HEK293 (cell line): Measurements from ENCODE around the gene MAFF.
A peak's percentile ranks its signal among the peaks of the same experiment; 100 is the strongest.

ENCODE experiments used
- CTCF ChIA-PET: fragments of 350-600 bp; formaldehyde crosslinking; extraction: SDS; loops from one replicate; lab custom pipeline; 2021; ENCODE audit warnings: antibody characterized with exemption; lab: Yijun Ruan, JAX
- POLR2A ChIA-PET: fragments of 300-600 bp; formaldehyde crosslinking; extraction: SDS; loops from one replicate; lab custom pipeline; 2020; ENCODE audit warnings: antibody characterized with exemption, inconsistent platforms; lab: Yijun Ruan, JAX
- H3K27ac ChIP-seq: fragments of 200-500 bp; sonication (Bioruptor generic); 2 replicates; pipeline ENCODE4 v1.5.1; 2014; ENCODE audit warnings: low read depth, low read length, control low read depth, inconsistent platforms; ENCODE audit errors: extremely low read depth
- H3K36me3 ChIP-seq, 2 experiments: fragments of 200-500 bp in 1 of 2; sonication (Bioruptor generic) in 1 of 2; 1 replicate in 1 of 2; 2 replicates in 1 of 2; pipeline ENCODE4 v1.5.1; 2014 to 2017; ENCODE audit warnings: inconsistent platforms in 2 of 2, low read length in 2 of 2; ENCODE audit not compliant: control insufficient read depth in 2 of 2, insufficient read depth in 1 of 2
- H3K4me1 ChIP-seq: fragments of 200-500 bp; sonication (Bioruptor generic); 2 replicates; pipeline ENCODE4 v1.5.1; 2014; ENCODE audit warnings: mild to moderate bottlenecking, low read length, inconsistent platforms; ENCODE audit not compliant: control insufficient read depth, insufficient read depth
- H3K4me3 ChIP-seq: 2 replicates; pipeline ENCODE4 v1.5.1; 2011; ENCODE audit warnings: low read depth, mild to moderate bottlenecking, control low read depth, low read length, moderate library complexity
- H3K9me3 ChIP-seq: fragments of 200-500 bp; sonication (Bioruptor generic); 2 replicates; pipeline ENCODE4 v1.5.1; 2014; ENCODE audit warnings: low read depth, low read length, inconsistent platforms; ENCODE audit not compliant: control insufficient read depth, insufficient read depth
- AEBP2 ChIP-seq: fragments of 450-650 bp; formaldehyde crosslinking; IDR thresholded peaks from 2 replicates; pipeline ENCODE4 v1.5.1; 2016; ENCODE audit warnings: missing biosample characterization, missing genetic modification characterization, borderline replicate concordance
- BCL11A ChIP-seq: fragments of 450-650 bp; formaldehyde crosslinking; IDR thresholded peaks from 2 replicates; pipeline ENCODE4 v1.5.1; 2016; ENCODE audit warnings: low read depth, missing biosample characterization, missing genetic modification characterization
- GFI1B ChIP-seq: fragments of 450-650 bp; formaldehyde crosslinking; IDR thresholded peaks from 2 replicates; pipeline ENCODE4 v1.5.1; 2016; ENCODE audit warnings: missing biosample characterization, missing genetic modification characterization
- GLIS2 ChIP-seq: fragments of 450-650 bp; formaldehyde crosslinking; IDR thresholded peaks from 2 replicates; pipeline ENCODE4 v1.5.1; 2016; ENCODE audit warnings: missing biosample characterization, missing genetic modification characterization
- HIC1 ChIP-seq: fragments of 450-650 bp; formaldehyde crosslinking; IDR thresholded peaks from 2 replicates; pipeline ENCODE4 v1.5.1; 2016; ENCODE audit warnings: missing biosample characterization, missing genetic modification characterization
- HOXD13 ChIP-seq: sonication (generic); formaldehyde crosslinking; IDR thresholded peaks from 2 replicates; pipeline ENCODE4 v1.8.0; 2022; ENCODE audit warnings: missing genetic modification reagents, borderline replicate concordance
- IKZF3 ChIP-seq: fragments of 450-650 bp; IDR thresholded peaks from 2 replicates; pipeline ENCODE4 v1.5.0; 2018; ENCODE audit warnings: missing biosample characterization, mild to moderate bottlenecking, missing genetic modification characterization, moderate library complexity
- KLF7 ChIP-seq: fragments of 450-650 bp; formaldehyde crosslinking; IDR thresholded peaks from 2 replicates; pipeline ENCODE4 v1.5.1; 2016; ENCODE audit warnings: missing biosample characterization, missing genetic modification characterization, borderline replicate concordance
- KLF8 ChIP-seq: fragments of 450-650 bp; formaldehyde crosslinking; IDR thresholded peaks from 2 replicates; pipeline ENCODE4 v1.5.1; 2016; ENCODE audit warnings: missing biosample characterization, missing genetic modification characterization
- PRDM1 ChIP-seq: fragments of 450-650 bp; formaldehyde crosslinking; IDR thresholded peaks from 2 replicates; pipeline ENCODE4; 2016; ENCODE audit warnings: missing biosample characterization, missing genetic modification characterization
- SCRT2 ChIP-seq: fragments of 450-650 bp; formaldehyde crosslinking; IDR thresholded peaks from 2 replicates; pipeline ENCODE4 v1.5.1; 2016; ENCODE audit warnings: missing biosample characterization, missing genetic modification characterization
- ZNF114 ChIP-seq: fragments of 450-650 bp; formaldehyde crosslinking; IDR thresholded peaks from 2 replicates; pipeline ENCODE4 v1.5.0; 2017; ENCODE audit warnings: missing biosample characterization, missing genetic modification characterization
- ZNF157 ChIP-seq: fragments of 450-650 bp; formaldehyde crosslinking; IDR thresholded peaks from 2 replicates; pipeline ENCODE4 v1.5.1; 2016; ENCODE audit warnings: missing biosample characterization, missing genetic modification characterization
- ZNF16 ChIP-seq: fragments of 450-650 bp; formaldehyde crosslinking; IDR thresholded peaks from 2 replicates; pipeline ENCODE4 v1.5.1; 2016; ENCODE audit warnings: low read depth, missing biosample characterization, missing genetic modification characterization
- ZNF19 ChIP-seq: fragments of 450-650 bp; formaldehyde crosslinking; IDR thresholded peaks from 2 replicates; pipeline ENCODE4; 2016; ENCODE audit warnings: missing biosample characterization, missing genetic modification characterization, low read depth
- ZNF214 ChIP-seq: fragments of 450-650 bp; formaldehyde crosslinking; IDR thresholded peaks from 2 replicates; pipeline ENCODE4 v1.5.1; 2017; ENCODE audit warnings: missing biosample characterization, mild to moderate bottlenecking, missing genetic modification characterization, borderline replicate concordance
- ZNF292 ChIP-seq: fragments of 450-650 bp; formaldehyde crosslinking; IDR thresholded peaks from 2 replicates; pipeline ENCODE4 v1.5.1; 2016; ENCODE audit warnings: low read depth, missing biosample characterization, missing genetic modification characterization, borderline replicate concordance
- ZNF394 ChIP-seq: fragments of 450-650 bp; formaldehyde crosslinking; IDR thresholded peaks from 2 replicates; pipeline ENCODE4 v1.5.1; 2016; ENCODE audit warnings: missing biosample characterization, missing genetic modification characterization, mild to moderate bottlenecking, moderate library complexity, borderline replicate concordance
- ZNF449 ChIP-seq: fragments of 450-650 bp; formaldehyde crosslinking; IDR thresholded peaks from 2 replicates; pipeline ENCODE4 v1.5.1; 2017; ENCODE audit warnings: missing biosample characterization, mild to moderate bottlenecking, missing genetic modification characterization, moderate library complexity
- ZNF510 ChIP-seq: fragments of 450-650 bp; formaldehyde crosslinking; IDR thresholded peaks from 2 replicates; pipeline ENCODE4 v1.5.1; 2018; ENCODE audit warnings: mild to moderate bottlenecking, missing genetic modification characterization, missing biosample characterization; ENCODE audit not compliant: insufficient replicate concordance
- ZNF549 ChIP-seq: fragments of 450-650 bp; IDR thresholded peaks from 2 replicates; pipeline ENCODE4 v1.5.1; 2018; ENCODE audit warnings: missing biosample characterization, missing genetic modification characterization, mild to moderate bottlenecking, inconsistent platforms, moderate library complexity
- ZNF585B ChIP-seq: fragments of 450-650 bp; formaldehyde crosslinking; IDR thresholded peaks from 2 replicates; pipeline ENCODE4 v1.5.1; 2016; ENCODE audit warnings: missing biosample characterization, missing genetic modification characterization
- ZNF610 ChIP-seq: fragments of 450-650 bp; formaldehyde crosslinking; IDR thresholded peaks from 2 replicates; pipeline ENCODE4 v1.5.1; 2016; ENCODE audit warnings: missing biosample characterization, missing genetic modification characterization, borderline replicate concordance
- ZNF660 ChIP-seq: fragments of 450-650 bp; IDR thresholded peaks from 2 replicates; pipeline ENCODE4 v1.5.1; 2018; ENCODE audit warnings: missing biosample characterization, mild to moderate bottlenecking, missing genetic modification characterization
- ZNF747 ChIP-seq: fragments of 450-650 bp; formaldehyde crosslinking; IDR thresholded peaks from 2 replicates; pipeline ENCODE4 v1.5.1; 2016; ENCODE audit warnings: missing biosample characterization, missing genetic modification characterization
- ZSCAN5A ChIP-seq: fragments of 450-650 bp; formaldehyde crosslinking; IDR thresholded peaks from 2 replicates; pipeline ENCODE4 v1.5.1; 2016; ENCODE audit warnings: missing biosample characterization, missing genetic modification characterization

Gene MAFF

GRCh38 chr22:38218661-38219622, 17.1 kb downstream of the MAFF start (continued):
- TF ChIP-seq HIC1 (tag by site-specific recombination): peak; percentile 67
- TF ChIP-seq ZNF660: no peak
- no peak for TF ChIP-seq KLF8 (tag by site-specific recombination)
- no peak for TF ChIP-seq ZNF394 (tag by site-specific recombination)
- TF ChIP-seq ZNF292: no peak
- no peak for TF ChIP-seq ZNF214 (tag by site-specific recombination)
- TF ChIP-seq AEBP2 (tag by site-specific recombination): no peak
- no peak for TF ChIP-seq ZNF747 (tag by site-specific recombination)
- no peak for TF ChIP-seq ZSCAN5A

GRCh38 chr22:38219632-38220031, 17.8 kb downstream of the MAFF start:
- Histone ChIP-seq H3K9me3 (no peaks in the 10 kb centered on the region), H3K27ac (0 out of 2 replicates have a peak overlapping the region, but pooled peaks have one; percentile 16), H3K4me3 (no peak overlapping the region), H3K4me1 (no peaks in the 10 kb centered on the region), H3K36me3 (peaks cover 0 to 39% of the 10 kb centered on the region in 2 experiments; a peak in 2 of 3 replicates)
- TF ChIP-seq PRDM1 (tag by site-specific recombination) (0 out of 2 replicates have a peak, but pooled peaks have one; percentile 27), SCRT2 (0 out of 2 replicates have a peak, but pooled peaks have one; percentile 39), ZNF585B (tag by site-specific recombination) (no peak), ZNF610 (no peak)
- CTCF ChIA-PET: interaction anchor here (0.7 to 1.7 kb wide), 2 partner anchors 10 to 105 kb away, joined by 3 to 5 read pairs; no protein-coding TSS in a partner anchor
- POLR2A ChIA-PET: interaction anchor here (0.5 kb wide), 1 partner anchor 314 kb away, joined by 4 read pairs; no protein-coding TSS in a partner anchor

- TF ChIP-seq IKZF3 (no peak), ZNF660 (no peak), ZNF16 (tag by site-specific recombination) (no peak), BCL11A (tag by site-specific recombination) (no peak), ZNF157 (no peak), ZNF19 (tag by site-specific recombination) (no peak), ZNF747 (tag by site-specific recombination) (no peak), KLF7 (tag by site-specific recombination) (no peak), ZNF449 (tag by site-specific recombination) (no peak), ZNF549 (tag by site-specific recombination) (no peak), GLIS2 (tag by site-specific recombination) (no peak), HOXD13 (no peak), ZNF510 (tag by site-specific recombination) (no peak), GFI1B (tag by site-specific recombination) (no peak), ZNF114 (tag by site-specific recombination) (no peak)
- ChIA-PET POLR2A (interaction anchor here (0.5 kb wide), 1 partner anchor 315 kb away, joined by 4 read pairs; no protein-coding TSS in a partner anchor), CTCF (interaction anchor here (1.7 kb wide), 1 partner anchor 9 kb away, joined by 5 read pairs; no protein-coding TSS in a partner anchor)
- H3K4me3 ChIP-seq: no peak overlapping the region
- no peaks in the 10 kb centered on the region for H3K9me3 ChIP-seq
- H3K36me3 ChIP-seq: peaks cover 0 to 45% of the 10 kb centered on the region in 2 experiments; a peak in 2 of 3 replicates
- H3K27ac ChIP-seq: no peak overlapping the region
- no peaks in the 10 kb centered on the region for H3K4me1 ChIP-seq
These were observed 18.4 kb downstream of the MAFF start for GRCh38 chr22:38220163-38220562.
